AG08395 (cell line): Measurements from ENCODE around the gene NKAPD1.
"Not testable (repeated sequence)": the region's sequence is repeated elsewhere in the genome, so short reads cannot be mapped to it uniquely, and the experiment has no call there.

Source experiments
- DNase-seq: peaks from one replicate; pipeline ENCODE4 v3.0.0; 2012; ENCODE audit warnings: mixed read lengths, low spot score

The NKAPD1 gene

DNA sequence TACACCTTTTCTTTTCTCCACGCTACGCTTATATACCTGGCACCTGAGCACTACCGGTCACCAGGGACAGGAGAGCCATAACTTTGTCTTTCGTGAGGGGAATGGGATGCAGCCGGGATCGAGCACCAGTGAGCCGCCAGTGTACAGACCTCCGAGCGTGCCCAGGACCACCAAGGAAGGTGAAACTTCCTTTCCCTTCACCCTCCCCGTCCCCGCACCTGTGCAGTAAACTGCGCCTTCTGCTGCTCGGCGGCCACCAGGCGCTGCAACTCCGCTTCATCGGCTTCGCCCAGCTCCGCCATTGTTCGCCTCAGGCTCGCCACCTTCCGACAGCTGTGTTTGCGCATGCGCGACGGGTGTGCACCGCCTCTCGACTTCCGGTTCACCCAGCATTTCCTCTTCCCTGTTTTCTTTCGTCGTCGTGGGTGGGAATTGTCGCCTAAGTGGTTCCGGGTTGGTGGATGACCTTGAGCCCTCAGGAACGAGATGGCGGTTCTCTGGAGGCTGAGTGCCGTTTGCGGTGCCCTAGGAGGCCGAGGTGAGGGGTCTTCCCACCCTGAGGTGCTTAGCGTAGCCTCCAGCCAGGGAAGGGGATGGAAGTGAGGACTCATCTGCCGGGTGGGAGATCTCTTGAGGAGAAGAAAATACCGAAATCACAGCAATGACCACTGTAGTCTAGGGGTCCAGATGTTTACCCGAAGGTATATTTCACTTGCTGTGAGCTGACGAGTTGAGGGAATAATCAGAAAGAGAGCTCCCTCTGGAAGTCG lies 12.5 kb downstream of the NKAPD1 start, which contains the start of the genes SDHD and TIMM8B:
TSS of gene SDHD (plus strand) at position 452 of the 770 bp plus-strand sequence. CDS start at position 487, 35 bp downstream.
TSS of gene TIMM8B (minus strand) at position 335 of the 770 bp plus-strand sequence. CDS start at position 302, 33 bp downstream.
- DNase-seq, result peak; percentile 98

- DNase-seq, result no peak
Measured at GRCh38 chr11:112087212-112087611, 13.1 kb downstream of the NKAPD1 start.

- DNase-seq, result not testable (repeated sequence)
Measured at GRCh38 chr11:112095302-112095701, 21.2 kb downstream of the NKAPD1 start.

DNA sequence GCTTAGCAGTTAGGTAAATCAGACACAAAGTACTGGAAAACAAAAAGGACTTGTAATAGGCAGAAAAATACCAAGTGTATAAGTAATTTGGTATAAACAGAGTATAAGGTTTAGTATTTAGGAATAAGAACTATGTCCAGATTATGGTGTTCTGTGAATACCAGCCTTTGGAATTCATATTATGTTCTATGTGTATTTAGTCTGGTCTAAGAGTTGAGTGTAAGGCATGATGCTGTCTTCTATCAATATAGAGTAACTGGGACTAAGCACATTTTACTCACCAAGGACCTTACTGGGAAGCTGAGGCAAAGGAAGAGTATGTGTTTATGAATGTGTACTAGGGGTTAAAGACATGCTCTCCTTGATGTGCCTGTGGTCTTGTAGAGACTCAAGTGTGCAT lies 22.1 kb downstream of the NKAPD1 start:
- DNase-seq, result no peak

- DNase-seq, result no peak
Measured at GRCh38 chr11:112097734-112098528, 23.8 kb downstream of the NKAPD1 start.

GRCh38 chr11:112100462-112100861 lies 26.4 kb downstream of the NKAPD1 start:
- DNase-seq, result no peak

GRCh38 chr11:112103446-112103845 lies 29.3 kb downstream of the NKAPD1 start:
- DNase-seq, result no peak

GRCh38 chr11:112106070-112106469 lies 32.0 kb downstream of the NKAPD1 start:
- no peak for DNase-seq

DNA sequence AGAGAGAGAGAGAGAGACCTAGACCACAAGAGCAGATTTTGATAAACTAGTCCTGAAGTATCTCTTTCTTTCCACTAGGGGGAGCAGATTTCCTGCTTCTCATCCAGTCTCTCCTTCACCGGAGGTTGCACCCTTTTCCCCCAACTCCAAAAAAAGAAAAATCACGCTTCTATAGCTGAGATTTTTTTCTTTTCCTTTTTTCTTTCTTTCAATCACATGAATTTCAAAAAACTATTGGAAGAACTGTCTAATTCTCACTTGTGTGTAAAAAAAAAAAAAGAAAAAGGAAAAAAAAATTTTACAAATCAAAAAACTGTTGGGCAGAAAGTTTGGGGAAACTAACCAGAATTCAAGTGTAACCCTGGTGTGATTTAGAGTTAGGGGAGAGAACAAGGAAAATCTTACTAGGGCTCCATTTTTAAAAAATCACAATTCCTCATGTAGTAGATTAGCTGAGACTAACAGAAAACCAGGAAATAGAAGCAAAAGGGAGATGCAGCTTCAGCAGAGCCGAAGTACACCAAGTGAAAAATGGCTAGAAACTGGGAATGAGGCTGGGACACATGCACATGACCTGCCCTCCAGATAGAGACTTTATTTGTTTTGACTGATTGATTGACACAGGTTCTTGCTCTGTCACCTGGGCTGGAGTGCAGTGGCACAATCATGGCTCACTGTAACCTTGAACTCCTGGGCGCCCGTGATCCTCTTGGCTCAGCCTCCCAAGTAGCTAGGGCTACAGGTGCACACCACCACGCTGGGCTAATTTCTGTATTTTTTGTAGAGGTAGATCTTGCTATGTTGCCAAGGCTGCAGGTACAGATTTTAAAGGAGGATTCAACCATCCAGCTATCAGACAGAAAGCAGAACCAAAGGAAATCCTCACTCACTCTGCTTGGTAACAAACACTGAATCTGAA lies 39.7 kb downstream of the NKAPD1 start:
- DNase-seq, result peak; percentile 72

- DNase-seq, result no peak
Measured at GRCh38 chr11:112114460-112114859, 40.4 kb downstream of the NKAPD1 start.

GRCh38 chr11:112115386-112115785 lies 41.3 kb downstream of the NKAPD1 start:
- DNase-seq, result no peak

- no peak for DNase-seq
Measured at GRCh38 chr11:112118176-112118575, 44.1 kb downstream of the NKAPD1 start.

GRCh38 chr11:112121981-112122615 lies 48.0 kb downstream of the NKAPD1 start:
- no peak for DNase-seq

DNA sequence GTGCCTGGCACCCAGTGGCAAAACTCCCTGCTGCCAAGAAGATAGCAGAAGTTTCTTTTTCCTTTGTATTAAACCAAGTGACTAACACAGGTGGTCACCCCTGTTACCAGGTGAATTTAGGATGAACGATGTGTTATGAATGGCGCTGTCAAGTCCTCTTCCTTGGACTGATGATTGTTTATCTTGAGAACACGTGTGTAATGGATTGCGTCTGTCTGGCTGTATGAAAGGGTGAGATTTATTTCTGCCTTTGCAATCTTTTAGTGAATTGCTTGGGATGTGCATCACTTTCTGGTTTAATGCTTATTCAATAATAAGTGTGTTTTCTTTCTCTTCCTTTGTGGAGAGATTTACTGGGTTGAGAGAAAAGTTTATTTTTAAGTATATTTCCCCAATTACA lies 49.0 kb downstream of the NKAPD1 start:
- no peak for DNase-seq

DNA sequence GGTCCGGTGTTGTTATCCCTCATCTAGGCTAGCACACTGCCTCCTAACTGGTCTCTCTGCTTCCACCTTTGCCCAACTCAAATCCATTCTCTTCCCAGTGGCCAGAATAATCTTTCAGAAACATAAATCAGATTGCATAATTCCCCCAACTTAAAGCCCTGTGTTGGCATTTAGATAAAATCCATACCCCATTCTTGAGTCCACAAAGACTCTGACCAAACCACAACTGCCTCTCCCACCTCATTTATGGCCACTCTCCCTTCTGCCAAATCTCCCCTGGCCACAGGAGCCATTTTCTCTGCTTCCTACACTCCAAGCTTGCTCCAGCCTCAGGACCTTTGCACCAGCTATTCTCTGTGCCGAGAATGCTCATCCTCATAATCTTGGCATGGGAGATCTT lies 53.0 kb downstream of the NKAPD1 start:
- DNase-seq, result no peak

GRCh38 chr11:112128483-112129121 lies 54.5 kb downstream of the NKAPD1 start:
- DNase-seq, result peak; percentile 85

DNA sequence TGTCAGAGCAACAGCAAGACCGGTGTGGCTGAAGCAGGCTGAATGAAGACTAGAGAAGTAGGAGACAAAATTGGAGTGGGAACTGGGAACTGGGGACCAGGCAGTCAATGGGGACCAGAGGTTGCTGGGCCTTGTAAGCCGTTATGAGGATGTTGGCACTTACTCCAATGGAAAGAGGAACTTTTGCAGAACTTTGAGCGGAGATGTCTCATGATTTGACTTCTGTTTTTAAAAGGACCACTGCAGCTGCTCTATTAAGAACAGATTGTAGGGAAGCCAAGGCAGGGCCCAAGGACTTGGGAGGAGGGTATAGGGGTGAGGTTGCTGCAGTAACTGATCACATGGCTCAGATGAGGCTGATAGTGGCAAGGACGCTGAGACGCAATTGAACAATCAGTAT lies 55.6 kb downstream of the NKAPD1 start:
- DNase-seq, result no peak

DNA sequence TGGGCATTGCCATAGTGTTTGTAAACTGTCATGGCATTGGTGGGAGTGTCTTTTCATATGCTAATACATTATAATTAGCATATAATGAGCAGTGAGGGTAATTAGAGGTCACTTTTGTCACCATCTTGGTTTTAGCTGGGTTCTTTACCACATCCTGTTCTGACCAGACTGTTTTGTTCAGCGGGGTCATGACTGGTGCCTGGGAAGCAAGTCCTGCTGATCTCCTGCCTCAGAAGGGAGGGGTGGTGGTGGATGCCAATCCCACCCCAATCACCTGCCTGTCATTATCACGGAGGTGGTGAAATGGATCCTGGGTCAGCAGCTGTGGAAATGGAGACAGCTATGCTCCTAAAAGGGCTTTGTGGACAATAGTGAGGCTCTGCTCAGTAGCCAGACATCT lies 58.6 kb downstream of the NKAPD1 start:
- no peak for DNase-seq

DNA sequence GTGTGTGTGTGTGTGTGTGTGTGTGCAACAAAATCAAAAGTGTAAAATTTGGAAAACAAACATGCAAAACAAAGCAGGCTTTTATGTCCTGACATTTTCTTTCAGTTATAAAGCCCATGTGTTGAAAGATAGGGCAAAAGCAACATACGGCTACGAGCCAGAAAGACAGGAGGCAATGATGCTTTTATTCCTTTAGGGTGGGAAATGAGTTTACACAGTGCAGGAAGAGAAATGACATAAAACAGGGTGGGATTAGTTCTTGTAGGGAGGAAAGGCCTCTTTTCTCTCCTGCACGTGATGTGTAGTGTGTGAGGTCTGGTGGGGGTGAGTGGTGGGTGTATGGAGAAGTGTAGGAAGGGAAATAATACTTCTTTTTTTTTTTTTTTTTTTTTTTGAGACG lies 60.4 kb downstream of the NKAPD1 start:
- no peak for DNase-seq
